Epithelial cell of esophagus (primary cell): ENCODE results near the gene NTM.
A peak's percentile ranks its signal among the peaks of the same experiment; 100 is the strongest.

Experiments used
- DNase-seq: peaks from one replicate; pipeline ENCODE4 v3.0.0; 2010; ENCODE audit warnings: low read depth
- H3K4me3 ChIP-seq: 2 replicates; pipeline ENCODE4 v1.5.1; 2011; ENCODE audit warnings: mild to moderate bottlenecking, low read length, control low read depth
- TF ChIP-seq, protein P1 (sequence below): IDR thresholded peaks from 2 replicates; pipeline ENCODE4 v1.5.1; 2011; ENCODE audit warnings: low read depth, mild to moderate bottlenecking, low read length, control low read depth, inconsistent platforms; ENCODE audit not compliant: insufficient read depth; ENCODE audit errors: missing control alignments

Gene NTM

DNA sequence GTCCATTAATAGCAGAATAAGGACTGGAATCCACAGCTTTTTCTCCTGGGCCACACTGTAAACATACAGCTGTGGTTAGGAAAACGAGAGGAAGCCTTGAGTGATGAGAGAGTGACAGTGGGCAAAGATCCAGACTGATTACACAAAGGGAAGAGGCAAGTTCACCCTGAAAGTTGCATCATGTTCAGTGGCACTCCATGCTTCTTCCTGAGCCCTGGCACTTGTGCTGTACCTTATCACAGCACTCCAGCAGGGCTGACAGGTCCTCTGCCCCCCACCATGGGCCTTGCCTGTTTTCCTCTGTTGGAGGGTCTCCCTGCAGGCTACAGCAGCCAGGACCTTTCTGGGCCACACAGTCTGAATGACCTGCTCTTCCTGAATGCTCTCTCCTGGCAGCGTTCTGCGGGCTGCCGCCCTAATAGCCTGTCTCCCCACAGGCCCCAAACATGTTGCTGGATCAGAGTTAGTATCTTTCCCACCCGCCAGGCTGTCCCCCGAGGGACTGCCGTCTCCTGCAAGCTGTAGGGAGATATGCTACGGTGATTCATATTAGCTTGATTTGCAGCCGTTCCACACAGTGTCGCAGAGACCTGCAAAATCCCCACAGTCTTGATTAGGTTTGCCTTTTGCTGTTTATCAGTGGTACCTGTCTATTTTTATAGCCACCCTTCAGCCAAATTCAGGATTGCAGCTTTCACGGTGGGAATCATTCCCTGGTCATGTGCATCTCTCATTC lies 60.2 kb downstream of the NTM start:
- DNase-seq: peak; percentile 84
- H3K4me3 ChIP-seq: no peak overlapping the region
- TF ChIP-seq, protein P1, sequence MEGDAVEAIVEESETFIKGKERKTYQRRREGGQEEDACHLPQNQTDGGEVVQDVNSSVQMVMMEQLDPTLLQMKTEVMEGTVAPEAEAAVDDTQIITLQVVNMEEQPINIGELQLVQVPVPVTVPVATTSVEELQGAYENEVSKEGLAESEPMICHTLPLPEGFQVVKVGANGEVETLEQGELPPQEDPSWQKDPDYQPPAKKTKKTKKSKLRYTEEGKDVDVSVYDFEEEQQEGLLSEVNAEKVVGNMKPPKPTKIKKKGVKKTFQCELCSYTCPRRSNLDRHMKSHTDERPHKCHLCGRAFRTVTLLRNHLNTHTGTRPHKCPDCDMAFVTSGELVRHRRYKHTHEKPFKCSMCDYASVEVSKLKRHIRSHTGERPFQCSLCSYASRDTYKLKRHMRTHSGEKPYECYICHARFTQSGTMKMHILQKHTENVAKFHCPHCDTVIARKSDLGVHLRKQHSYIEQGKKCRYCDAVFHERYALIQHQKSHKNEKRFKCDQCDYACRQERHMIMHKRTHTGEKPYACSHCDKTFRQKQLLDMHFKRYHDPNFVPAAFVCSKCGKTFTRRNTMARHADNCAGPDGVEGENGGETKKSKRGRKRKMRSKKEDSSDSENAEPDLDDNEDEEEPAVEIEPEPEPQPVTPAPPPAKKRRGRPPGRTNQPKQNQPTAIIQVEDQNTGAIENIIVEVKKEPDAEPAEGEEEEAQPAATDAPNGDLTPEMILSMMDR: no peak

DNA sequence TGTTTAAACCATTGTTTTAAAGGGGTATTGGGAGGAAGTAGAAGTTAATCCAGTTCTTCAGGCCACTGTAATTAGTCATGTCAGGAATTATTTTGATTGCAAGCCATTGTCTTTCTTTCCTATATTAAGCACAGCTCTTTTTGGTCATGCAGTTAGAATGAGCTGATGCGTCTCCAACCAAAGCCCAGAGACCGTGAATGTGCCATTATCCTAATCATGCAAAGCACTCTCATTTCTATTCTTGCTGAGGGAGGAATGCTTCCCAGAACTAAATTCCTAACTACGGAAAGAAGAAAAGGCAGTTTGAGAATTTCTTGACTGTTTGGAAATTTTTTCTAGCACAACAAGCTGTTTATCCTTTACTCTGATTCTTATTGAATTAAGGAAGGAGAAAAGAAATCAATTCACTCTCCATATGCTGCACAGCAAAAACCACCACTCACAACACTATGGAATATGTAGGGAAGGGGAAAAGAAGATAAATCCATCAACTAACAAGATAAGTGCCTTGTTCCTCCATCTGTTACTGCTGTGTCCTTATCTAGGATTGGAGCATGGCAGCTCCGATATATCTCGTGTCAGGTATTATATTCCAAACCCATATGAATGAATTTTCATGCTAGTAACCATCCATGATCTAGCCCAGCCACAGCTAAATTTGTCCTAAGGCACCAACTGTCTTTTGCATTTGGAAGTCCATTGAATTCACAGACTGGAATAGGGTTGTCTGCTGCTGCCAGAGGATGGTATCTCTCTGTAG lies 70.8 kb downstream of the NTM start:
- H3K4me3 ChIP-seq: no peak overlapping the region
- TF ChIP-seq, protein P1: no peak
- DNase-seq: no peak

DNA sequence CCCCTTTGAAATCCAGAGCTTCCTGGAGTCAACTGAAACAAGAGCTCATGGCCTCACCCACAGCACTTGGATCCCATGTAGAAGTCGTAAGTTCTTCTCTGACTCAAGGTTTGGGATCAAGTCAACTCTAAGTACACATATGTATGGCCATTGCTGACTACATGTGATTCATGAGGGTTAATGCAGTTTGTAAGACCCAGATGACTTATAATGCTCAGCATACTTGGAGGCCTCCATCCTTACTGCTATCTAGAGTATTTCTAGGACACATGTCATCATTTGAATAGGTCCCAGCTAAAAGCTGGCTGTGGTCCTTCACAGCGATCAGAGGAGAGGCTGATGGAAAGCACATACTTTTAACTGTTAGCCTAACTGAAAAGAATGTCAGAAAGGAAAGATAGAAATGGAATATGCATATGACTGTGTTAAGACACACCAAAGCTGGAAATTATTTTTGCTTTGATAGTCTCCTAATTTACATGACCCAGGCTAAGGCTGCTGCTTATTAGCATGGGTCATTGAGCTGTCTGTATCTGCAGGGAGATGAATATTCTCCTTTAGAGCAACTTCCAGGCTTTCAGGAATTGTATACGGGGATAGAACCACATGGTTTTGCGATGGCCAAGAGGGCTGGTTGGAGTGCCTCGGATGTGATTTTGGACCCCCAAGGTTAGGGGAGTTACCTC lies 76.3 kb downstream of the NTM start:
- DNase-seq: no peak
- H3K4me3 ChIP-seq: no peak overlapping the region
- TF ChIP-seq, protein P1: no peak

DNA sequence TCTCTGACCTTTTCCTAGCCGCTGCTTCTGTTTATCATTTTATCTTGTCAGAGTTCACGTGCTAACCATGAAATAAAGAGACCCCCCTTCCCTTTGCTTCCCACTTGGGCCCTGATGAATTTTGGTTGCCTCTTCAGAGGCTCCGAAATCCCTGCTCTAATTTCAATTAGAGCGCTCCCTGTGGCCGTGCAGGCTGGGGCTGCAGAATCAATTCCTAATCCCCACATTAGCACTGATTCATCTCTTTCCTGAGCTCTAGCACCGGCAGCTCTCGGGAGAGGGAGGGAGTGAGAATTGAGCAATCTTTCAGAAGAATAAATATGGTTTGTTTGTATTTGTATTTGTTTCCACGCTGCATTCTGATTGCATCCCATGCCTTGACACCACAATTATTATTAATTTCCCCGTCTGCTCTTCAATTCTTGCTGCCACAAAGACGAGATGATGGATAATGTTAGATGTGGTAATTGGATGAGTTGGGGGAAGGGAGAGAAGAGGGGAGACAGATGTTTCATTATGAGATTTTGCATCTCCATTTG lies 76.9 kb downstream of the NTM start:
- no peak overlapping the region for H3K4me3 ChIP-seq
- no peak for DNase-seq
- TF ChIP-seq, protein P1: no peak

DNA sequence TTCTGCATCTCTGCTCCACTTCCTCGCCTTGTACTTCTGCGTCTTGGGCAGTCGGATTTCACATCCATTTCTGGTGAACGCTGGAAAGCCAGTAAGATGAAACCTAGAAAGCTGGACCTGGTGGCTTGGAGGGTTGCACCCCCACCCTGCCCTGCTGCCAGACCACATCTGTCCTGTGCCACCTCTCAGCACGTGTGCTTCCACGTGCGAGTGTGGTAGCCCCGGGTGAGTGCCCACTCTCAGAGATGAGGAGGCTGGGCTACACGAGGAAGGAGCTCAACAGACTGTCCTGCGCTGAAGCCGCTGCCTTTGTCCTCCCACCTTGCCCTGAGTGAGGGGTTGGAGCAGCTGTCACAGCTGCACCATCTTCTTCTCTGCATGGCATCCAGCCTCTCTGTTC lies 77.5 kb downstream of the NTM start:
- no peak overlapping the region for H3K4me3 ChIP-seq
- no peak for DNase-seq
- TF ChIP-seq, protein P1: no peak

DNA sequence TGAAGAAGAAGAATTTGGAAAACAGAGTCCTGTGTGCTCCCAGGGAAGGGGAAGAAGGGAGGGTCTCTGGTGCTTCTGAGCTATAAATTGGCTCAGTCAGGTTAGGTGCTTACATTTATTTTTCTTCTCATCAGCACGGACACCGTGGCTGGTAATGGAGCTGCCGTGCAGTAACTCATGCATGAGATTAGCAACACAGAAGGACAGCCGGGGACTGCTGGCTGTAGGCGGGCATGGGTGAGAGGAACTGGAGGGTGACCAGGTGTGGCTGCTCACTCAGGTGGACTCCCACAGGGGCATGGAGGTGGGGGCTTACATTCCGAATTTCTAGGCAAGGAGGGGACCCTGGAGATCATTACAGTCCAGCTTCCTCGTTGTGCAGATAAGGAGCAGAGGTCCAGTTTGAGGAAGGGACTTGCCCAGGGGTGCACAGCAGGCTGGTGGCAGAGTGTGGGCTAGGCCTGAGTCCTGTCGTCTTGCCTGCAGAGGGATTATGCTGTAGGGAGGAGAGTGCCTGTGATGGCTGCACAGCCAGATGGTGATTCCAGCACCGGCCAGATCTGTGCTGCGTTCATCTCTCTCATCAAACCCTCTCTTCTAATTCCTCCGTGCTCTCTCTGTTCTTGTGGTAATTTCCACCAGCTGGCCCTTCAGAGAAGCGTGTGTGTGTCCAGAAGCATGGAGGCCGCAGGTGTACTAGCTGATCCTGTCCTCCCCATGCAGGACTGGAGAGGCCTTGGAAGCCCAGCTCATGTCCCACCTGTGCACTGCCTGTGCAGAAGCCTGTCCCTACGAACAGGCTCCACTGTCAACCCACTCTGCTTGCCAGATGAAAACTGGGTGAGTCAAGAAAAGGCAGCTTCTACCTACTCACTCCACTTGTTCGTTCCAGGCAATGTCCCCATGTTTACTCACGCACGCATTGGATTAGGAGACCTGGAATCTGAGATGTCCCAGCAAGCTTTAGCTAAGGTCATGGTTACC lies 78.9 kb downstream of the NTM start:
- TF ChIP-seq, protein P1: no peak
- H3K4me3 ChIP-seq: no peak overlapping the region
- DNase-seq: no peak
